Spleen (tissue), 7 donors: Measurements from ENCODE around the gene PARD3.

Experiments used
- CTCF ChIP-seq, 11 experiments: fragments of 200-600 bp in 7 of 11; fragments of 450-650 bp in 4 of 11; sonication (generic) in 4 of 11; IDR thresholded peaks in 8 of 11; conservative IDR thresholded peaks in 3 of 11; 1 replicate in 7 of 11; 2 replicates in 4 of 11; pipeline versions ENCODE4 v1.4.0 to v1.8.0; 2016 to 2021; ENCODE audit warnings: antibody characterized with exemption in 11 of 11, inconsistent platforms in 4 of 11, mild to moderate bottlenecking in 1 of 11
- POLR2A ChIP-seq, 3 donors: fragments of 450-650 bp; IDR thresholded peaks; one replicate each; pipeline ENCODE4 v1.5.1; 2017; ENCODE audit warnings: antibody characterized with exemption in 3 of 3, mild to moderate bottlenecking in 1 of 3
- POLR2AphosphoS5 ChIP-seq, 3 donors: sonication (generic); formaldehyde crosslinking; IDR thresholded peaks; one replicate each; pipeline ENCODE4 v1.5.1; 2017; ENCODE audit warnings: antibody characterized with exemption in 3 of 3
- donor health status: DM: no; HTN: no; CAD: no; lungs with moderate emphysema.
- donor health status: DM: no; HTN: no; CAD: no.
- donor health status: DM: no; HTN: no; CAD: no.

GRCh38 chr10:34826221-34826620, 11.1 kb upstream of the PARD3 start:
- TF ChIP-seq POLR2A (IDR thresholded peaks at IDR 0.05) (no peak), CTCF (IDR thresholded peaks at IDR 0.05 in 8 of 11, conservative IDR thresholded peaks at IDR 0.05 in 3 of 11) (no peak), POLR2AphosphoS5 (IDR thresholded peaks at IDR 0.05) (no peak)
